HG02943 (cell line): ENCODE measurements around the gene AGO4.
"Not testable (repeated sequence)": the region's sequence is repeated elsewhere in the genome, so short reads cannot be mapped to it uniquely, and the experiment has no call there.

Experiments
- ATAC-seq: cut with Tn5 transposase; IDR thresholded peaks from one replicate; pipeline ENCODE4 v1.9.1; 2021; ENCODE audit warnings: mild to moderate bottlenecking, low read depth, moderate library complexity; ENCODE audit not compliant: unreplicated experiment

Gene AGO4

DNA sequence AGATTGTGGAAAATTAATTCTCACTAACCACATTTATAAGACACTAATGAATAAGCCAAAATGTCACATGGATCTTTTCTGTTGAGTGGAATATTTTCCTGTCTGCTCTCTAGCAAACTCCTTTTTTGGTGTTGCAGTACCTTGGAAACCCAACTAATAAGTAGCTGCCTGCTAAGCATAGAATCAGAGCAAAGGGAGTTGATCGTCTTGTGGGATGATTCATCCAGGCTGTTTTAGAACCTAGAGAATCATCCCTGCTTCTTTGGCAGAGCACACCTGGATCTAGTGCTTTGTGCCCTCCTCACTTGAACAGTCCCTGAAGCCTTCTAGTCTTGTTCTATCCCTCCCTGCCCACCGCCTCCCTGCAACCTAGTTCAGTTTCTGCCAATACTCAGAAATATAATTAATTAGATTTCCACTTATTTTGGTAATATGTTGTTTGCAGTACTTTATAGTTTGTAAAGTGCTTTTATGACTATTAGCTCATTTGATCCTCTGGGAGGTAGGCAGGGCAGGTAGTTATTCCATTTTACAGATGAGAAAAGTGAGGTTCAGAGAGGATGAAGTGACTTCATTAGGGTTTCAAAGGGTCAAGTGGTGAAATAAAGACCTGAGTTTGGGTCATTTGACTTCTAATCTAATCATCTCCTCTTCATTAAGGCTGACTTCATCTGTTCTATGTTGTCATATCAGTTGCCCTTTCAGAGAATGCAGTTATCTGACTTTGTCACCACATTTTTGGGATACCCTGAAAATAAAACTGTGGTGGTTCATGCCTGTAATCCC lies 2.5 kb downstream of the AGO4 start:
- ATAC-seq: no peak

- not testable (repeated sequence) for ATAC-seq
These were observed 4.9 kb downstream of the AGO4 start for GRCh38 chr1:35812754-35813153.

DNA sequence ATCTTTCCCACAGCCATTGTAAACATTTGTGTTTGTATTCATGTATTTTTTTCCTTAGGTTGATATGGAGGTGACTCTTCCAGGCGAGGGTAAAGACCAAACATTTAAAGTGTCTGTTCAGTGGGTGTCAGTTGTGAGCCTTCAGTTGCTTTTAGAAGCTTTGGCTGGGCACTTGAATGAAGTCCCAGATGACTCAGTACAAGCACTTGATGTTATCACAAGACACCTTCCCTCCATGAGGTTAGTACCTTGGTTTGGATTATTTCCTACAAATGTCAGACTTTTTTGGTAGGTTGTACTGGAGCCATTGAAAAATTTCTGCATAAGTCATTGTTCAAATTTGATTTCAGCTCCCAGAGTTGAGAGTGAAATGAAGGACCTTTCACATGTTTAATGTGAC lies 17.4 kb downstream of the AGO4 start:
- ATAC-seq: no peak

DNA sequence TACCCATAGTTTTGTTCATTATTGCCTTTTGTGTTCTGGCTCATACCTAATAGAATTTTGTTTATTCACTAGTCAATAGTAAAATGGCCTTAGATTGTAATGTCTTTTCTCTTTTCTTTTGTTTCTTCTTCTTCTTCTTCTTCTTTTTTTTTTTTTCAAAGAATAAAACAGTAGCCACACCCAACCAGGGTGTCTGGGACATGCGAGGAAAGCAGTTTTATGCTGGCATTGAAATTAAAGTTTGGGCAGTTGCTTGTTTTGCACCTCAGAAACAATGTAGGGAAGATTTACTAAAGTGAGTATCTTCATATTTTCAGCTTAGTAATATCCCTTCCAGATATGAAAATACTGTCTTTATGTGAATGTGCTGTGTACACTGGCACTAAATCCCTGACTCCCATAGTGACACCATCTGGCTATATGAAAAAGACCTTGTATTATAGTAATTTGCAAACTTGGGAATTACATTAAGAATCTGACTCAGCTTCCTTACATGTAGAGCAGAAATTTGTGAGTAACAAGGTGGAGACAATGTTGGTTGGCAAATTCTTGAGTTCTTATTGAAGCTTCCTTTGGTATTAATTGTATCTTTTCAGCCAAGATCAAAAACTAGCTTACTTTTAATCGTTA lies 24.6 kb downstream of the AGO4 start:
- no peak for ATAC-seq

GRCh38 chr1:35833395-35833794 lies 25.6 kb downstream of the AGO4 start:
- ATAC-seq: no peak

- ATAC-seq: no peak
These were observed 26.4 kb downstream of the AGO4 start for GRCh38 chr1:35834218-35834617.

DNA sequence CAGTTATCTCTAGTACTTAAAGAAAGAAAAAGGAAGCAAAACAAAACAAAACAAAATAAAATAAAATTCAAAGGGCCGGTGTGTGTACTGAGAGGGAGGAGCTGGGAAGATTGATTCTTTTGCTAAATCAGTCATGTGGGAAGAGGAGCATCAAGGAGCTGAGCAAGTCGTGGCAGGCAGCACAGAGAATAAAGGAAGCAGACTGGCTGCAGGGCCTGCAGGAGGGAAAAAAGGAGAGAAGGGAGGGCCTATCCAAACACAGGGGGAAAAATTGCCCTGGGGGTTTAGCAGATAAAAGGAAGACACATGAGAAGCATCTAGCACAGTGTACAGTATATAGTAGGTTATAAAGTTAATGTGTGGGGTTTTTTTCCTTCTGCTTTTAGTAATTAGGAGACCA lies 27.6 kb downstream of the AGO4 start:
- ATAC-seq: no peak

DNA sequence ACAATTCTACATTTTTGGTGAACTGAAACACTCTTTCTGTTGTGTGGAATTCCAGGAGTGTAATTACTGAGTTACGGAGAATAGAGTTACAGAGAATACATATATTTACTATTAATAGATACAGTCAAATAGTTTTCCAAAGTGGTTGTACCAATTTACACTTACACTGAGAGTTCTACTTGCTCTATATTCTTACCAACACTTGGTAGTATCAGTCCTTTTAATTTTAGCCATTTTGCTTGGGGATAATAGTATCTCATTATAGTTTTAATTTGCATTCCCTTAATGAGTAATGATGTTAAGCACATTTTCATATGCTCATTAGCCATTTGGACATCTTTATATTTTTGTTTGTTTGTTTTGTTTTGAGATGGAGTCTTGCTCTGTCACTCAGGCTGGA lies 28.9 kb downstream of the AGO4 start:
- ATAC-seq: no peak

GRCh38 chr1:35838693-35839245 lies 31.0 kb downstream of the AGO4 start:
- no peak for ATAC-seq

DNA sequence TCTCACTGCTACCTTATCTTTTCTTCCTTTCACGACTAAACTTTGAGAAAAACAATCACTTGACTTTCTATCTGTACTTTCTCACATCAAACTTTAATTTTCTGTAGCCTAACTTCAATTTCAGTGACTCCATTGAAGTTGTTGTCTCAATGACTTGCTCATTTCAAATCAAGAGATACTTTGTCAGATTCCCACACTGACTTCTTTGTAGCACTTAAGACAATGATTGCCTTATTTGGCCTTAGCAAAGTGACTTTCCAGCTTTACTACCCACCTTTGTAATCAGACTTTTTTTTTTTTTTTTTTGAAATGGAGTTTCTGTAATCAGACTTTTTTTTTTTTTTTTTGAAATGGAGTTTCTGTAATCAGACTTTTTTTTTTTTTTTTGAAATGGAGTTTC lies 37.0 kb downstream of the AGO4 start:
- no peak for ATAC-seq

DNA sequence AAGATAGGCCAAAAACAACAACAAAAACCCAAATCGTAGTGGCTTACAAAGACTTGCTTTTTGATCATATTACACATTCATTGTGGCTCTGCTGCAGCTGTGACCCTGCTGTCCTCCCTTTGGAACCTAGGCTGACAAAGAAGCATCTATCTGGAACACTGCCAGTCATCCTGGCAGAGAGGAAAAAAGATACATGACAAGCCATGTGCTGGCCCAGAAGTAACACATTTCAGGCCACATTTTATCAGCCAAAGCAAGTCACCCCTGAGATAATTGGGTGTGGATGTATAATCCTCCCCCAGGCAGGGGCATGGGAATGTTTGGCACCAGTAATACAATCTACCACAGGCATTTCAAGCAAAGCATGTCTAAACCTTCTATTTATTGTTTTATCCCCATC lies 38.0 kb downstream of the AGO4 start:
- no peak for ATAC-seq

DNA sequence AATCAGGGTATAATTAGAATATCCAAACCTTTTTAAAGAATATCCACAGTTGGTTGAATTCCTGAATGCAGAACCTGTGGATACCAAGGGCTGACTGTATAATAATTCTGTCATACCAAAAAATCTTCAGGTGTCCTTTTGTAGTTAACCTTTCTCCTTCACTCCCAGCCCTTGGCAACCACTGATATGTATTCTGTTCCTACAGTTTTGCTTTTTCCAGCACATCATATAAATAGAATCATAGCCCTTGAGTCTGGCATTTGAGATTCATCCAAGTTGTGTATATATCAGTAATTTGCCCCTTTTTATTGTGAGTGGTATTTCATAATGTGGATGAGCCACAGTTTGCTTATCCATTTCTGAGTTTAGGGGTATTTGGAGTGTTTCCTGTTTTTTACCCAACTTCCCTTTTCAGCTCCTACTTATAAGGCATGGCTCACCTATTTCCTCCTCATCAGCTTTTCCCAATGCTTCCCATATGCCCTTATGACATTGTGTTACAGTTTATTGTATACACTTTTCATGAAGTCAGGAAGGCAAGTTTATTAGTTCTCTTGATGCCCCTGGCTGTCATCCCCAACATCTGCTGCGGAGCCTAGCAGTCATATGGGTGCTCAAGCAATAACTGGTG lies 40.2 kb downstream of the AGO4 start:
- ATAC-seq: no peak

GRCh38 chr1:35850051-35850450 lies 42.2 kb downstream of the AGO4 start:
- no peak for ATAC-seq

DNA sequence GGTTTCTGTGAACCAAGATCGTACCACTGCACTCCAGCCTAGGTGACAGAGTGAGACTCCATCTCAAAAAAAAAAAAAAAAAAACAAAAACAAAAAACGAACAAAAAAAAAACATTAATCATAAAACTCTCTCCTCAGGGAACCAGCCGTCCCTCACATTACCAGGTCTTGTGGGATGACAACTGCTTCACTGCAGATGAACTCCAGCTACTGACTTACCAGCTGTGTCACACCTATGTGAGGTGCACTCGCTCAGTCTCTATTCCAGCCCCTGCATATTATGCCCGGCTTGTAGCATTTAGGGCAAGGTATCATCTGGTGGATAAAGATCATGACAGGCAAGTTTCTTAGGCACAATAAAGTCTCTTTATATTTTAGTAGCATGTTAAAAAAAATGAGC lies 42.9 kb downstream of the AGO4 start:
- ATAC-seq: no peak

DNA sequence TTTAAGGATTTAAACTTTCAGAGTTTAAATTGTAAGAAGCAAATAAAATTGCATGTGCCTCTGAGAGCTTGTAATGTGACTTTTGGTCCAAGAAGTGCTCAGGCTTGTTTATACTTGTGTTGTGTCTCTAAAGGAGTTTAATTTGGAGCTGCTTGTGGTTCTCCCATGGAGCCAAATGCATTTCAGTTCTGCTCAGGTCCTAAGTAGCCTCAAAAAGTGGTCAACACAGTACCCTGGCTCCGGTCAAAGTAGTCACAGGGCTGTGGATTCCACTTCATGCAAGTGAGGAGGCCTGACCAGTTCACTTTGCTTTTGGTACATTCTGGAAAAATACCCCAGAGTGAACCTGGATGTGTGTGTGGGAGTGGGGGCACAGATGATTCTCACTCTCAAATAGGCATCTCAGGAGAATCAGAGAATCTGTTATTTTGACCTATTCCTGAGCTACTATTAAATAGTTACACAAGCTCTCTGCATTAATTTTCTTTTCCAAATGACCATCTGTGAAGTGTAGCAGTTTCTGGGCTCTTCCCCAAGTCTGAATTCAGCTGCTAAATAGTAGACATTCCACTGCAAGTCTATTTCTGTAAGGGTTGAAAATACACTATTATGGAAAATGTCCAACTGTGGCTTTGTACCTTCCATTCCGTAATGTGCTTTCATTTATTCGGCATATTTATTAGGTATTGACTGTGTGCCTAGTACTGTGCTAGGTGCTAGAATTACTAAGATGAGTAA lies 43.5 kb downstream of the AGO4 start:
- ATAC-seq: no peak

DNA sequence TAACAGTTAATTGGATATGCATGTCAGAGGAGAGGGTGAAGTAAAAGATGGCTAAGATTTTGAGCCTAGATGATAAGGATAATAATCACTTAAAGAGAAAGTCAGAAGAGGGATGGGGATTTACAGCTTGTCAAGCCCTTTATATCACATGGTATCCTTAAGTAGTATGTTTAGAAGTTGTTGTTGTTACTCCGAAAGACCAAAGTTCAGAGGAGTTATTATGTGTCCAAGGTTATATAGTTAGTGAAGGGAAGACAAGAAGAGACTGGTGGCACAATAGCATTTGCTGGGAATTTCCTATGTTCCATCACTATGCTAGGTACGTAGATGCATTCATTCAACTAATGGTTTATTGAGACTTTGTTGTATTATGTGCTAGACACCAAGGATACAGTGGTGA lies 44.4 kb downstream of the AGO4 start:
- ATAC-seq: no peak

- no peak for ATAC-seq
These were observed 47.3 kb downstream of the AGO4 start for GRCh38 chr1:35854989-35855700.

DNA sequence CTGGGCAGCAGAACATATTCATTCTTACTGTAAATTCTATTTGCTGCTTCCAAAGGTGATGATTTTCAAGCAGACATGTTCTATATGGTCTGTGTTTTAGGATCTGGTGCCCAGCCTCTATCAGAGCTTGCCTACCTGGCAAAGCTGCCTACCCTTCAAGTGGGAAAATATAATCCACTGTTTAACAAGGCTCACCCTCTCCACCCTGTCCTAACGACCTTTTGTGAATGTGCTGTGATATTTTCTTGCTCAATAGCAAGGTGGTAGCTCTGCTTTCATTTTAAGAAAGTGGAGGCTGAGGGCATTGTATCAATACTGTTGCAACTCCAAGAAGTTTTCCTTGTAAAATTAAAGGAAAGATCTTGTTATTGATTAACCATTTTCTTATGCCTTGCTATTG lies 49.1 kb downstream of the AGO4 start:
- no peak for ATAC-seq

- no peak for ATAC-seq
These were observed 50.0 kb downstream of the AGO4 start for GRCh38 chr1:35857830-35858229.

GRCh38 chr1:35860696-35861095 lies 52.9 kb downstream of the AGO4 start:
- ATAC-seq: no peak
